GM12878 (cell line): ENCODE data around the gene TGM2. TPM values are rescaled to one million over a fixed set of nuclear protein-coding genes. Genes with fewer than 3 reads are reported as not detected.

Experiments
- ATAC-seq: fragments of 200-7000 bp; cut with Tn5 transposase; 3 replicates; pipeline ENCODE4 v1.9.1; 2020; ENCODE audit warnings: mild to moderate bottlenecking, moderate library complexity
- BruUV-seq: library from RNA; stranded (reverse); fragments of 400-500 nt; replicated peaks from 2 replicates; lab custom pipeline; 2021; lab: Mats Ljungman, UMichigan
- CTCF ChIA-PET: fragments of 300-600 bp; sonication (Branson Sonifier 250); formaldehyde crosslinking; extraction: SDS; loops from one replicate; lab custom pipeline; 2021; ENCODE audit warnings: inconsistent platforms; lab: Yijun Ruan, JAX
- POLR2A ChIA-PET: fragments of 350-600 bp; formaldehyde crosslinking; extraction: SDS; loops from one replicate; lab custom pipeline; 2021; ENCODE audit warnings: inconsistent platforms; lab: Charles Lee
- RAD21 ChIA-PET: fragments of 300-600 bp; sonication (Branson Sonifier 250); formaldehyde crosslinking; loops from one replicate; lab custom pipeline; 2023; ENCODE audit warnings: antibody characterized with exemption; ENCODE audit not compliant: unreplicated experiment; lab: Charles Lee
- SMC1A ChIA-PET: fragments of 300-600 bp; sonication (Branson Sonifier 250); formaldehyde crosslinking; loops from one replicate; lab custom pipeline; 2023; ENCODE audit not compliant: unreplicated experiment, uncharacterized antibody; lab: Charles Lee
- DNase-seq: peaks from one replicate; pipeline ENCODE4 v3.0.0-alpha.2; 2011; ENCODE audit warnings: low read depth, low spot score
- FAIRE-seq: peaks from 3 replicates; lab custom pipeline; 2011; peaks lifted over from hg19 to GRCh38; lab: Jason Lieb, UNC
- H2AFZ ChIP-seq: 2 replicates; pipeline ENCODE4 v1.6.0; 2011; ENCODE audit warnings: low read depth, low read length, control low read depth; ENCODE audit not compliant: control insufficient read depth
- H3K27ac ChIP-seq: 2 replicates; pipeline ENCODE4 v1.5.1; 2011; ENCODE audit warnings: control low read depth; ENCODE audit not compliant: control insufficient read depth, insufficient read depth
- H3K27me3 ChIP-seq, 2 experiments: replicated peaks in 1 of 2; 2 replicates each; pipeline versions ENCODE4 v1.6.0 to v1.6.1; 2011; ENCODE audit warnings: low read length in 1 of 2; ENCODE audit not compliant: control insufficient read depth in 2 of 2, insufficient read depth in 2 of 2
- H3K36me3 ChIP-seq, 2 experiments: 2 replicates each; pipeline ENCODE4 v1.5.1; 2011; ENCODE audit warnings: low read length in 1 of 2; ENCODE audit not compliant: control insufficient read depth in 2 of 2, insufficient read depth in 2 of 2
- H3K4me1 ChIP-seq: 2 replicates; pipeline ENCODE4 v1.6.1; 2011; ENCODE audit warnings: mild to moderate bottlenecking, low read length, moderate library complexity, mixed read lengths; ENCODE audit not compliant: control insufficient read depth, insufficient read depth
- H3K4me2 ChIP-seq: 2 replicates; pipeline ENCODE4 v1.6.0; 2011; ENCODE audit warnings: control low read depth; ENCODE audit not compliant: control insufficient read depth, insufficient read depth
- H3K4me3 ChIP-seq: fragments of 200-600 bp; sonication (generic); 2 replicates; pipeline ENCODE4 v1.5.1; 2016
- H3K79me2 ChIP-seq: 2 replicates; pipeline ENCODE4 v1.6.0; 2011; ENCODE audit warnings: low read length; ENCODE audit not compliant: control insufficient read depth, insufficient read depth
- H3K9ac ChIP-seq: 2 replicates; pipeline ENCODE4 v1.8.0; 2011; ENCODE audit warnings: low read length, control low read depth, mixed read lengths; ENCODE audit not compliant: control insufficient read depth, insufficient read depth
- H3K9me3 ChIP-seq: replicated peaks from 3 replicates; pipeline ENCODE4 v1.5.1; 2011; ENCODE audit warnings: mild to moderate bottlenecking, low read length; ENCODE audit not compliant: control insufficient read depth, insufficient read depth
- H4K20me1 ChIP-seq: 2 replicates; pipeline ENCODE4 v1.6.0; 2011; ENCODE audit not compliant: control insufficient read depth, insufficient read depth
- BRCA1 ChIP-seq: IDR thresholded peaks from 2 replicates; pipeline ENCODE4 v1.6.1; 2011; ENCODE audit warnings: low read depth, low read length, improper control_type of control experiment
- CTCF ChIP-seq, 3 experiments: IDR thresholded peaks in 2 of 3; conservative IDR thresholded peaks in 1 of 3; 2 replicates each; pipeline ENCODE4 v1.5.1; 2011; ENCODE audit warnings: low read depth in 3 of 3, low read length in 3 of 3, mild to moderate bottlenecking in 3 of 3, control low read depth in 2 of 3, moderate library complexity in 2 of 3, inconsistent platforms in 1 of 3, mixed read lengths in 1 of 3; ENCODE audit not compliant: control insufficient read depth in 2 of 3, insufficient read depth in 1 of 3; ENCODE audit errors: extremely low read depth in 1 of 3
- HDAC2 ChIP-seq: fragments of 200-600 bp; sonication (generic); IDR thresholded peaks from 2 replicates; pipeline ENCODE4 v1.6.1; 2017
- HDAC6 ChIP-seq: fragments of 200-600 bp; sonication (generic); IDR thresholded peaks from one replicate; pipeline ENCODE4 v1.8.0; 2017; ENCODE audit warnings: antibody characterized with exemption; ENCODE audit not compliant: unreplicated experiment
- MEF2B ChIP-seq: fragments of 450-650 bp; IDR thresholded peaks from 2 replicates; pipeline ENCODE4 v1.6.1; 2018; ENCODE audit warnings: mild to moderate bottlenecking, moderate library complexity; ENCODE audit not compliant: partially characterized antibody, poor library complexity, severe bottlenecking
- NR2C1 ChIP-seq: fragments of 450-650 bp; IDR thresholded peaks from 2 replicates; pipeline ENCODE4 v1.6.1; 2017; ENCODE audit warnings: antibody characterized with exemption, mild to moderate bottlenecking, moderate library complexity
- PAX5 ChIP-seq: IDR thresholded peaks from 2 replicates; pipeline ENCODE4 v1.6.1; 2011; ENCODE audit warnings: low read depth, low read length, borderline replicate concordance
- RAD51 ChIP-seq: fragments of 450-650 bp; IDR thresholded peaks from 2 replicates; pipeline ENCODE4 v1.6.1; 2016; ENCODE audit warnings: moderate library complexity, mild to moderate bottlenecking, inconsistent platforms
- RELA ChIP-seq: fragments of 450-650 bp; IDR thresholded peaks from 2 replicates; pipeline ENCODE4 v1.8.0; 2014; ENCODE audit warnings: borderline replicate concordance; ENCODE audit not compliant: partially characterized antibody
- STAT3 ChIP-seq: IDR thresholded peaks from 2 replicates; pipeline ENCODE4 v1.6.1; 2011; ENCODE audit warnings: low read depth, low read length, improper control_type of control experiment
- TCF12 ChIP-seq: IDR thresholded peaks from 2 replicates; pipeline ENCODE4 v1.6.1; 2011; ENCODE audit warnings: low read depth, mild to moderate bottlenecking, low read length
- USF1 ChIP-seq: IDR thresholded peaks from 2 replicates; pipeline ENCODE4 v1.6.1; 2011; ENCODE audit warnings: borderline replicate concordance, low read depth, mild to moderate bottlenecking, moderate library complexity, mixed read lengths, low read length; ENCODE audit not compliant: insufficient read depth; ENCODE audit errors: extremely low read length
- ZNF622 ChIP-seq: fragments of 450-650 bp; IDR thresholded peaks from 2 replicates; pipeline ENCODE4 v1.6.1; 2017; ENCODE audit warnings: mild to moderate bottlenecking, inconsistent platforms
- ZNF687 ChIP-seq: fragments of 450-650 bp; IDR thresholded peaks from 2 replicates; pipeline ENCODE4 v1.6.1; 2017; ENCODE audit warnings: mild to moderate bottlenecking, moderate library complexity
- WGBS: methylation state at CpG from one replicate; pipeline ENCODE4 v1.1.6; 2016; ENCODE audit warnings: low lambda C conversion rate; ENCODE audit not compliant: insufficient replicate concordance, insufficient coverage; ENCODE audit errors: missing lambda C conversion rate; 5-methylcytosine and 5-hydroxymethylcytosine counted together
- in situ Hi-C: fragments of 300-500 bp; cut with MboI; formaldehyde crosslinking; loops from 9 replicates; pipeline ENCODE4 v1.14.3; 2018; ENCODE audit warnings: mixed read lengths
- intact Hi-C: fragments of 100-400 bp; cut with micrococcal nuclease; formaldehyde crosslinking; loops from one replicate; pipeline ENCODE4 v1.14.2; 2022; ENCODE audit not compliant: unreplicated experiment
- polyA plus RNA-seq, 11 experiments: library from polyadenylated mRNA; depleted of rRNA in 4 of 11; unstranded in 6 of 11; stranded (reverse) in 5 of 11; fragments of >200 nt; fragmentation: Nextera tagmentation in 4 of 11; fragmentation: Illumina TruSeq in 1 of 11; extraction: Ambion mirVana in 4 of 11; extraction: Trizol in 1 of 11; gene quantifications; 1 replicate in 1 of 11; 2 replicates in 10 of 11; pipeline versions ENCODE4 v1.2.1 to v1.2.3, GENCODE V29; 2011 to 2016; ENCODE audit warnings: inconsistent platforms in 2 of 11, missing spikeins in 2 of 11, low read depth in 1 of 11
- total RNA-seq, 4 experiments: library from RNA; depleted of rRNA in 3 of 4; stranded (reverse); fragments of >200 nt in 3 of 4; fragmentation: Illumina TruSeq in 1 of 4; extraction: Trizol in 1 of 4; gene quantifications; 2 replicates each; pipeline versions ENCODE4 v1.2.1 to v1.2.3, GENCODE V29; 2013 to 2021

Gene TGM2
- total and polyA plus RNA-seq, 10 of the 15 experiments (the other 5 are each of a cell fraction or from before 2014, with no cell fraction given), result 0.11 to 1.9 (median 0.51) TPM

- ChIA-PET RAD21 (interaction anchor here (0.8 kb wide), 1 partner anchor 87 kb away, joined by 3 read pairs; no protein-coding TSS in a partner anchor), CTCF (interaction anchor here (1.0 to 4.1 kb wide), 4 partner anchors 10 to 84 kb away, joined by 3 to 20 read pairs (median 3); no protein-coding TSS in a partner anchor), SMC1A (interaction anchor here (1.0 to 1.3 kb wide), 3 partner anchors 47 to 71 kb away, joined by 3 read pairs; no protein-coding TSS in a partner anchor), POLR2A (interaction anchor here (0.6 to 1.3 kb wide), 3 partner anchors 8 to 220 kb away, joined by 3 read pairs; no protein-coding TSS in a partner anchor)
- H3K27me3 ChIP-seq, result no peaks in the 10 kb centered on the region
- in situ Hi-C loops, result no loop called here
- H3K36me3 ChIP-seq, result no peaks in the 10 kb centered on the region
- no TSS peak for BruUV-seq
- 59% methylated on average over 5 of the region's 5 CpGs for WGBS
- no peaks in the 10 kb centered on the region for H3K9me3 ChIP-seq
- no peak for FAIRE-seq
- peaks cover 4% of the 10 kb centered on the region; the same call in 1 of the 2 replicates for H3K4me1 ChIP-seq
- TF ChIP-seq BRCA1, result no peak
- no peak for TF ChIP-seq STAT3
- TF ChIP-seq TCF12, result no peak
- TF ChIP-seq RAD51, result no peak
- no peak for TF ChIP-seq HDAC2
- TF ChIP-seq USF1, result no peak
- TF ChIP-seq ZNF622, result no peak
- TF ChIP-seq PAX5, result no peak
- TF ChIP-seq MEF2B, result no peak
- no peak for TF ChIP-seq ZNF687
- TF ChIP-seq RELA, result no peak
- TF ChIP-seq NR2C1, result no peak
- no peak for TF ChIP-seq CTCF (IDR thresholded peaks at IDR 0.05 in 2 of 3, conservative IDR thresholded peaks at IDR 0.05 in 1 of 3; ENCODE audit: control insufficient read depth in 2 of 3, extremely low read depth in 1 of 3, insufficient read depth in 1 of 3, low read depth in 3 of 3, low read length in 3 of 3)
- no peak for TF ChIP-seq HDAC6
- H3K79me2 ChIP-seq, result no peaks in the 10 kb centered on the region
- DNase-seq, result no peak
- no peak overlapping the region for H3K4me3 ChIP-seq
- H3K9ac ChIP-seq, result no peak overlapping the region
- intact Hi-C loops, result no loop called here
- H2AFZ ChIP-seq, result no peak overlapping the region
- no peak for ATAC-seq
- H3K27ac ChIP-seq, result no peak overlapping the region
- no peak overlapping the region for H3K4me2 ChIP-seq
- no peaks in the 10 kb centered on the region for H4K20me1 ChIP-seq
Observed at GRCh38 chr20:38144598-38144973, 20.5 kb downstream of the TGM2 start.
